Endothelial cell of umbilical vein (primary cell): Measurements from ENCODE around the gene MFSD6. TPM values are rescaled to one million over a fixed set of nuclear protein-coding genes. Genes with fewer than 3 reads are reported as not detected.

Source experiments
- BruUV-seq: library from RNA; stranded (reverse); fragments of 400-500 nt; replicated peaks from 2 replicates; lab custom pipeline; 2021; lab: Mats Ljungman, UMichigan
- CTCF ChIA-PET: fragments of 300-600, 350-600 bp; sonication (Branson Sonifier 250); formaldehyde crosslinking; loops from one replicate; lab custom pipeline; 2021; ENCODE audit warnings: antibody characterized with exemption, inconsistent platforms; lab: Charles Lee
- POLR2A ChIA-PET: fragments of 300-600, 350-600 bp; sonication (Branson Sonifier 250); formaldehyde crosslinking; loops from one replicate; lab custom pipeline; 2021; ENCODE audit warnings: antibody characterized with exemption, inconsistent platforms; lab: Charles Lee
- DNase-seq: peaks from one replicate; pipeline ENCODE4 v3.0.0-alpha.2; 2011; ENCODE audit warnings: low read depth, low spot score
- FAIRE-seq: peaks from 2 replicates; lab custom pipeline; 2011; peaks lifted over from hg19 to GRCh38; lab: Jason Lieb, UNC
- H2AFZ ChIP-seq: 2 replicates; pipeline ENCODE4 v1.6.0; 2012; ENCODE audit warnings: low read depth, low read length, control low read depth, inconsistent platforms
- H3K27ac ChIP-seq: 2 replicates; pipeline ENCODE4 v1.5.1; 2011; ENCODE audit warnings: low read depth, mild to moderate bottlenecking, control low read depth, low read length, moderate library complexity; ENCODE audit not compliant: insufficient read depth
- H3K27me3 ChIP-seq, 2 experiments: 2 replicates each; pipeline versions ENCODE4 v1.6.0 to v1.6.1; 2011; ENCODE audit warnings: low read length in 2 of 2, mixed read lengths in 1 of 2; ENCODE audit not compliant: control insufficient read depth in 2 of 2, insufficient read depth in 2 of 2
- H3K36me3 ChIP-seq, 2 experiments: 2 replicates in 1 of 2; 3 replicates in 1 of 2; pipeline ENCODE4 v1.5.1; 2011; ENCODE audit warnings: low read length in 2 of 2, mild to moderate bottlenecking in 1 of 2, moderate library complexity in 1 of 2; ENCODE audit not compliant: control insufficient read depth in 2 of 2, insufficient read depth in 2 of 2; ENCODE audit errors: extremely low read depth in 1 of 2
- H3K4me1 ChIP-seq: 3 replicates; pipeline ENCODE4 v1.5.1; 2011; ENCODE audit warnings: mild to moderate bottlenecking, low read length; ENCODE audit not compliant: control insufficient read depth, insufficient read depth; ENCODE audit errors: extremely low read depth
- H3K4me2 ChIP-seq: 2 replicates; pipeline ENCODE4 v1.6.1; 2011; ENCODE audit warnings: low read length, control low read depth, mixed read lengths; ENCODE audit not compliant: insufficient read depth
- H3K4me3 ChIP-seq, 3 experiments: fragments of 200-600 bp in 1 of 3; sonication (generic), shearing (Covaris generic) in 1 of 3; replicated peaks in 1 of 3; 2 replicates each; pipeline ENCODE4 v1.5.1; 2011 to 2016; ENCODE audit warnings: control low read depth in 3 of 3, low read length in 3 of 3, mild to moderate bottlenecking in 2 of 3, inconsistent platforms in 1 of 3, low read depth in 1 of 3, moderate library complexity in 1 of 3; ENCODE audit not compliant: insufficient read depth in 1 of 3
- H3K79me2 ChIP-seq: 2 replicates; pipeline ENCODE4 v1.6.0; 2012; ENCODE audit warnings: low read length, inconsistent platforms; ENCODE audit not compliant: control insufficient read depth, insufficient read depth
- H3K9ac ChIP-seq: replicated peaks from 2 replicates; pipeline ENCODE3; 2011; ENCODE audit warnings: low read length, control low read depth; ENCODE audit not compliant: insufficient read depth; ENCODE audit errors: extremely low read depth
- H3K9me1 ChIP-seq: replicated peaks from 3 replicates; pipeline ENCODE4 v1.6.0; 2011; ENCODE audit warnings: mild to moderate bottlenecking, low read length; ENCODE audit not compliant: control insufficient read depth, insufficient read depth; ENCODE audit errors: extremely low read depth
- H3K9me3 ChIP-seq: replicated peaks from 2 replicates; pipeline ENCODE4 v1.5.1; 2012; ENCODE audit warnings: low read length, inconsistent platforms; ENCODE audit not compliant: control insufficient read depth, insufficient read depth
- H4K20me1 ChIP-seq: replicated peaks from 2 replicates; pipeline ENCODE3; 2011; ENCODE audit warnings: mild to moderate bottlenecking, low read length; ENCODE audit not compliant: control insufficient read depth, insufficient read depth; ENCODE audit errors: extremely low read depth
- CTCF ChIP-seq, 2 donors: IDR thresholded peaks; 1 replicate in 1 of 2; 2 replicates in 1 of 2; pipeline ENCODE4 v1.5.1; 2011; ENCODE audit warnings: low read length in 2 of 2, mild to moderate bottlenecking in 2 of 2, moderate library complexity in 2 of 2, control low read depth in 1 of 2, inconsistent platforms in 1 of 2, low read depth in 1 of 2; ENCODE audit not compliant: insufficient read depth in 1 of 2; ENCODE audit errors: extremely low read depth in 1 of 2
- EZH2 ChIP-seq: IDR thresholded peaks from 2 replicates; pipeline ENCODE4 v1.6.1; 2012; ENCODE audit warnings: borderline replicate concordance, low read depth, mild to moderate bottlenecking, moderate library complexity, low read length, inconsistent platforms; ENCODE audit not compliant: severe bottlenecking
- FOS ChIP-seq: IDR thresholded peaks from 2 replicates; pipeline ENCODE4 v1.6.1; 2011; ENCODE audit warnings: mild to moderate bottlenecking, low read length, moderate library complexity, borderline replicate concordance; ENCODE audit not compliant: insufficient read depth
- GATA2 ChIP-seq: IDR thresholded peaks from 2 replicates; pipeline ENCODE4 v1.7.0; 2011; ENCODE audit warnings: low read depth, mild to moderate bottlenecking, moderate library complexity, mixed read lengths, low read length; ENCODE audit not compliant: insufficient read length, insufficient read depth
- JUN ChIP-seq: IDR thresholded peaks from 2 replicates; pipeline ENCODE4 v1.6.1; 2011; ENCODE audit warnings: borderline replicate concordance, low read depth; ENCODE audit not compliant: insufficient read length, insufficient read depth
- MAX ChIP-seq: IDR thresholded peaks from 2 replicates; pipeline ENCODE4 v1.6.1; 2011; ENCODE audit not compliant: insufficient read depth, insufficient read length
- MYC ChIP-seq: IDR thresholded peaks from one replicate; pipeline ENCODE4 v1.6.1; 2011; ENCODE audit warnings: mild to moderate bottlenecking, low read depth, low read length
- POLR2A ChIP-seq: IDR thresholded peaks from 2 replicates; pipeline ENCODE4 v1.6.1; 2012; ENCODE audit warnings: low read depth, mild to moderate bottlenecking, control low read depth, low read length
- POLR2AphosphoS5 ChIP-seq: IDR thresholded peaks from 2 replicates; pipeline ENCODE4 v1.6.1; 2012; ENCODE audit warnings: low read depth, mild to moderate bottlenecking, control low read depth, low read length, moderate library complexity; ENCODE audit not compliant: insufficient read depth
- dilution Hi-C: fragments of 300-500 bp; cut with MboI; formaldehyde crosslinking; loops from one replicate; pipeline ENCODE4 v1.15.0; 2019; ENCODE audit warnings: low sequenced_read_pairs; ENCODE audit not compliant: extremely low pct_ligation_motif_present
- intact Hi-C: fragments of 100-400 bp; cut with micrococcal nuclease; formaldehyde crosslinking; loops from one replicate; pipeline ENCODE4 v1.10.0; 2022
- polyA plus RNA-seq, 4 experiments: library from polyadenylated mRNA; depleted of rRNA in 3 of 4; stranded (reverse) in 3 of 4; unstranded in 1 of 4; fragments of >200 nt; gene quantifications; 2 replicates each; pipeline versions ENCODE4 v1.2.1 to v1.2.3, GENCODE V29; 2011 to 2012; ENCODE audit warnings: missing spikeins in 1 of 4
- total RNA-seq: library from RNA; stranded (reverse); gene quantifications from 2 replicates; pipeline ENCODE4 v1.2.3, GENCODE V29; 2021

The MFSD6 gene
- total and polyA plus RNA-seq, 2 donors (not counting 3 experiments of a cell fraction or from before 2014, with no cell fraction given) = 4.3 to 4.5 TPM

GRCh38 chr2:190481339-190481738 is 73.2 kb downstream of the MFSD6 start:
- no peak overlapping the region for H3K4me2 ChIP-seq
- FAIRE-seq (no peak), DNase-seq (no peak)
- H3K9me3 ChIP-seq = no peaks in the 10 kb centered on the region
- no peak overlapping the region for H3K4me3 ChIP-seq
- H3K79me2 ChIP-seq = no peaks in the 10 kb centered on the region
- no peak for TF ChIP-seq EZH2
- no peak for TF ChIP-seq MYC
- TF ChIP-seq POLR2A = no peak
- TF ChIP-seq CTCF (IDR thresholded peaks at IDR 0.05; ENCODE audit: extremely low read depth in 1 of 2, insufficient read depth in 1 of 2, low read depth in 1 of 2, low read length in 2 of 2) = no peak
- TF ChIP-seq POLR2AphosphoS5 = no peak
- no peak for TF ChIP-seq MAX
- TF ChIP-seq JUN = no peak
- no peak for TF ChIP-seq FOS
- no peak for TF ChIP-seq GATA2
- H3K27ac ChIP-seq = no peak overlapping the region
- intact Hi-C loops = no loop called here
- no peak overlapping the region for H2AFZ ChIP-seq
- no peaks in the 10 kb centered on the region for H3K27me3 ChIP-seq
- dilution Hi-C loops = no loop called here
- H3K4me1 ChIP-seq = no peaks in the 10 kb centered on the region
- CTCF ChIA-PET = interaction anchor here (0.8 to 3.5 kb wide), 5 partner anchors 8 to 392 kb away, joined by 3 to 15 read pairs (median 3); no protein-coding TSS in a partner anchor
- H4K20me1 ChIP-seq = no peaks in the 10 kb centered on the region
- POLR2A ChIA-PET = no interaction called here
- BruUV-seq = no TSS peak
- no peak overlapping the region for H3K9ac ChIP-seq
- H3K36me3 ChIP-seq = no peaks in the 10 kb centered on the region
- H3K9me1 ChIP-seq = no peaks in the 10 kb centered on the region
